NCI-H345 treated with DMSO at 0.1 percent for 48 hours (cell line): ENCODE data around the gene GPR143.

Source experiments
- DNase-seq: peaks from one replicate; lab custom pipeline; 2025; ENCODE audit not compliant: unreplicated experiment; lab: John Stamatoyannopoulos, UW

The GPR143 gene

DNA sequence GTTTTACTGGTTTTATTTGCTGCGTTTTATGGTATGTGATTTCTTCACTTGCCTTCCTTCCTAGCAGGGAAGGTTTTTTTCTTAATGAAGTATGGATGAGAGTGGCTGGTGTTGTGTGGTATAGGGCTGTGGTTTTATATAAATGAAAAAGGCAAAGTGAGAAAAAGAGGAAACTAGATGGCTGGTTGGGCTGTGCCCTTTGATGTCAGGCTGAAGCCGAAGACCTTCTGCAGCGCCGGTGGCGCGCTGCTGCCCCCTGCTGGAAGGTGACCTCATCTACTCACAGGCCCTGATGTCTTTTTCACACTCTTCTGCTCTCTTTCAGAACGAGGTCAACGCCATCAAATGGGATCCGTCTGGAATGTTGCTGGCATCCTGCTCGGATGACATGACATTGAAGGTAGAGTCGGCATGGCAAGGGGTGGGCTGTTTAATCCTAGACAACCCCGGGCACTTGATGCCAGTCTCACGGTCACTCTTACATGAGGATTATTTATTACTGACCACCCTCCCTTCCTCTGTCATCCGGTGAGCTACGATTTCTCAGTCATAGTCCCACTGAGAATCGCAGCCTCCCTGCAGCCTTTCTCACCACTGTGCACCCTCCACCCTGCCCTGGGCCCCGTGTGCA, 56.6 kb downstream of the GPR143 start:
- peak; percentile 14 for DNase-seq

DNA sequence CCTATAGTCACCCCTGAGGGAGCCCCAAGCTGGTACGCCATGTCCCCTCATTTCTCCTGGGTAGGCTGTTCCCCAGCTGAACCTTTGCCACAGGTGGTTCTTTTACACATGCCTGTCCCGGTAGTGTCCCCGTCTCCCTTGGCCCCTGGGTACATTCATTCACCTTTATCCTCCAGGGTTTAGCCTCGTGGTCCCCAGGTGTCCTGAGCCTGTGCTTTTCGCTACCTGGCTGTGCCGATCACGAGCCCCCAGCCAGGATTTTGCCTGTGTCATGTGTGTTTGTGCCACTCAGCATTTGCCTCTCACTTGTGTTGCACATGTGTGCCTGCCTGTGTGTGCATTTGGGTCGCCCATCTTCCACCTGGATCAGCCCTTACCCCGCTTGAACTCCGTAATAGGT, 57.6 kb downstream of the GPR143 start:
- no peak for DNase-seq

GRCh38 chrX:9707306-9708033, 58.2 kb downstream of the GPR143 start:
- DNase-seq, result no peak

DNA sequence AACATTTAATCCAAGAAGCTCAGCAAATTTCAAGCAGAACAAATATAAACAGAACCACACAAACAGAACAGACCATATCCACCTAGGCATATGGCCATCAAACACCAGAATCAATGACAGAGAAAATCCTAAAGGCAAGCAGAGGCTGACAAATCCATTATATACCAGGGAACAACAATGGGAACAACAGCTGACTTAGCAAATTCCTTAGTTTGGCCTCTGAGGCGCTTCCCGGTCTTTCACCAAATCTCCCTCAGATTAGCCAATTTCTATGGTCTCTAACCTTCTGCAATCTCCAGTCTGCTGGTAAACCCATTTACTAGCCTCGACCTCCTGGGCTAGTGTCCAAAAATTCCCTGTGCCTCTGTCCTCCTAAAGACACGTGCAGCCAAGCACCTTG, 59.2 kb downstream of the GPR143 start:
- DNase-seq, result no peak

DNA sequence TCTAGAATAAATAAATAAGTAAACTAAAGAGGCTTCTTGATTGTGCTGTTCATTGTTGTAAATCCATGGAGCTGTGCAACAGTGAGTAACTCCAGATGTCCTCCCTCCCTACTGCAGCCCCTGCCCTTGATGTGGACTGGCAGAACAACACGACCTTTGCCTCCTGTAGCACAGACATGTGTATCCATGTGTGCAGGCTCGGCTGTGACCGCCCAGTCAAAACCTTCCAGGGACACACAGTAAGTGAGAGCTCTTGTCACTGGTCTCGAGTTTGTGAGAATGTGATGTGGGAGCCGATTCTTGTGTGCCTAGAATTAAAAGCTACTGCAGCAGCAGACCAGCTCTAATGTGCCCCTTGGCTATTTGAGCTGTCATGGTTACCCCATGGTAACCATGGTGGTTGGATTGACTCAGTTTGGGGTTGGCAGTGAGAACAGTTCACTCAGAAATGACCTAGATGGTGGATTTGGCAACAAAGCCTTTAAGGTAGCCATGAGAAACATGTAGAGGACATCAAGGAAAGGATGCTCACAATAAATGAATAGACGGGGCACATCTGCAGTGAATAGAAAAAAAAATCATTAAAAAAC, 60.7 kb downstream of the GPR143 start:
- DNase-seq, result no peak

GRCh38 chrX:9703406-9703805, 62.2 kb downstream of the GPR143 start:
- no peak for DNase-seq

GRCh38 chrX:9701790-9702189, 63.9 kb downstream of the GPR143 start:
- DNase-seq, result no peak

DNA sequence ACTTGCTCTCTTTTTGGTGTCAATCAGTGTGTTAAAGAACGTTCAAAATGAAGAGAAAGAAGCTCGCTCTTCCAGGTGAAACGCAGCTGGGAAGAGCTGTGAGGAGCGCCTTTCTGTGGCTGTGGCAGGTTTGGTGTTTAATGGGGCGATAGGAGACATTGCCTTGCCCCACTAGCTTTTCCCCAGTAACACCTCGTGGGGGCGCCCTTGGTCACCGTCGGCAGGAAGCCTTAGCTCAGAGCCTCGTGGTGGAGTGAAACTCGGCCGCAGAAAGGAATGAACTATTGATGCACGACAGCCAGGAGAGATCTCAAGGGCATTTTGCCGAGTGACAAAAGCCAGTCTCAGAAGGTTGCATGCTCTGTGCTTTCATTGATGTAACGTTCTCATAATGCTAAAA, 65.1 kb downstream of the GPR143 start:
- DNase-seq, result no peak

- DNase-seq, result no peak
These were observed 67.1 kb downstream of the GPR143 start for GRCh38 chrX:9698576-9698975.

DNA sequence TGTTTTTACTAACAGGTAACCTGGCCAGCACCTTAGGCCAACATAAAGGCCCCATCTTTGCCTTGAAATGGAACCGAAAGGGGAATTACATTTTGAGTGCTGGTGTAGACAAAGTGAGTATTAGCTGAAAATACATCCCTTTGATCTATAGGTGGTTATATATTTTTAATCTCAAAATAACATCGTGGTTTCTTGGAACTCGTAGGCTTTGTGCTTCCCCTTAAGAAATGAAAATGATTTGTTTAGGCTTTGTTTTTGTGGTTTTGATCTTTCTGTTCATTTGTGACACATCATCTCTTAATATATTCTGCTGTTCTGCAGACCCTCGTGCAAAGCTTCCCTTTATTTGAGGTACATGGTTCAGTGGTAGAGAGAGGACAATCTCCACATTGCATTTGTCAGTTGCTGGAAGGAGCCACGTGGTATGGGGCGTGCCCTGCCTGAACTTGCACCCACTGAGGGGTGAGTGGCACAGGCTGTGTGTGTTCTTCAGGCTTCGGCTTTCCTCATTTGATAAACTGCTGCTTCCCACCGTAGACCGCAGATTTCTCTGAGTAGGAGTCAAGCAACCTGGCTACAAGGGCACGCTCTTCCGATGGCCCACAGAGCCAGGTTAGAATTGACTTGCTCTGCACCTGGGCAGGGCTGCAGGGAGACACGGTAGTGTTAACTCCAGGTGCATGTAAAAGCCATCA, 72.2 kb downstream of the GPR143 start:
- no peak for DNase-seq

DNA sequence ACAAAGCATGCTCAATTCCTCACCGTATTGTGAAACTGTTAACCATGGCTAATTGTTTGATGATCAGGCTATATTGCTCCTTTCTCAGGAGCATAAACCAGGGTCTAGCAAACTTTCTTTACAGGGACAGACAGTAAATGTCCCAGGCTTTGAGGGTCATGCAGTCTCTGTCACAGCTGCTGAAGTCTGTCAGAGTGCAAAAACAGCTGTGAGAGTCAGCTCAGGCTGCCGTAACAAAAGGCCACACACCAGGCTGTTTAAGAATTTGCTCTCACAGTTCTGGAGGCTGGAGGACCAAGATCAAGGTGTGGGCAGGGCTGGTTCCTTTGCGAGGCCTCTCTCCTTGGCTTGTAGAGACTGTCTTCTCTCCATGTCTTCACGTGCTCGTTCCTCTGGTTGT, 75.6 kb downstream of the GPR143 start:
- DNase-seq, result no peak

GRCh38 chrX:9688833-9689232, 76.8 kb downstream of the GPR143 start:
- DNase-seq, result no peak

DNA sequence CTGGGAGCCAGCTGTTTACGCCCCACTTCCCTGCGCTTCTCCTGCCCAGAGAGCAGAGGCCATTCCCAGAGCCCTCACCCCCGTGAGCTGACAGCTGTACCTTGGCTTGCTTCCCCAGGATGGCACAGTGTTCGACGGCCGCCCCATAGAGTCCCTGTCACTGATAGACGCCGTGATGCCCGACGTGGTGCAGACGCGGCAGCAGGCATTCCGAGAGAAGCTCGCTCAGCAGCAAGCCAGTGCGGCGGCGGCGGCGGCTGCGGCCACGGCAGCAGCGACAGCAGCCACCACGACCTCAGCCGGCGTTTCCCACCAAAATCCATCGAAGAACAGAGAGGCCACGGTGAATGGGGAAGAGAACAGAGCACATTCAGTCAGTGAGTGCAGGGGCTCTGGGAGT, 77.7 kb downstream of the GPR143 start:
- DNase-seq, result no peak

DNA sequence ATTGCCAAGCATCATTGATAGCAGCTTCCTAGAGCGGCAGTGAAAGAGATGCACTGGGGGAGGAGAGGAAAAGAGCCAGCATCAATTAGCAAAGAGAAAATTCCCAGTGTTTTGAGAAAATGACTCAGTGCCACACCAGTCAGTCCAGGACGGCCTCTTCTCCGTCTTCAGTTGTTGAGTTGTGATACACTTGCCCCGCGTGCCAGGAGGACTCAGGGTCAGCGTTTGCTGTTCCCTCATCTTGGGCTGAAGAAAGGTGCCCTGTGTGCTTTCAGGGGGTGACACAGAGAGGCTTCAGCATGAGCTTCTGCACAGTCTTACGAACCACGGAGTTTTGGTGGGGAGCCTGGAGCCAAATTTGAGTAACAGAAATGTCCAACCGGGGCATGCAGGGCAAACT, 82.3 kb downstream of the GPR143 start:
- DNase-seq, result no peak

DNA sequence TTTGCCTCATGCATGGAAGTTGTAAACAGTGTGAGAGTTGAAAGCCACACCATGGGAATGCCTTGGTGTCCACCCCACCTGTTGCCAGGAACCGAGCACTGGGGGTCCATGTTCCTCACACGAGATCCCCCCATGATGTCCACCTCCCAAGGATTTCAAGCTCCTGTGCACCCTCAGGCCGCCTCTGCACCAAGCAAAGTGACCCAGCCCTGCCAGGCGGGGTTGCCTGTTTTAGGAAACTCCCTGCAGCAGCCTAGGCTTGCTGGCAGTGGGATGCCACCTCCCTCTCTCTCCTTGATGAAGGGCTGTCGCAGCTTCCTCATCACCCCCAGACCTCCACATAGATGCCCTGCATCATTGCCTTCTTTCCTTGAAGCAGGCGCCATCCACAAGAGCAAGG, 82.8 kb downstream of the GPR143 start:
- DNase-seq, result no peak

- DNase-seq, result no peak
These were observed 83.2 kb downstream of the GPR143 start for GRCh38 chrX:9682456-9682855.

- DNase-seq, result no peak
These were observed 84.2 kb downstream of the GPR143 start for GRCh38 chrX:9681422-9681821.

- DNase-seq, result no peak
These were observed 84.6 kb downstream of the GPR143 start for GRCh38 chrX:9681011-9681410.

- no peak for DNase-seq
These were observed 87.3 kb downstream of the GPR143 start for GRCh38 chrX:9678215-9678965.

DNA sequence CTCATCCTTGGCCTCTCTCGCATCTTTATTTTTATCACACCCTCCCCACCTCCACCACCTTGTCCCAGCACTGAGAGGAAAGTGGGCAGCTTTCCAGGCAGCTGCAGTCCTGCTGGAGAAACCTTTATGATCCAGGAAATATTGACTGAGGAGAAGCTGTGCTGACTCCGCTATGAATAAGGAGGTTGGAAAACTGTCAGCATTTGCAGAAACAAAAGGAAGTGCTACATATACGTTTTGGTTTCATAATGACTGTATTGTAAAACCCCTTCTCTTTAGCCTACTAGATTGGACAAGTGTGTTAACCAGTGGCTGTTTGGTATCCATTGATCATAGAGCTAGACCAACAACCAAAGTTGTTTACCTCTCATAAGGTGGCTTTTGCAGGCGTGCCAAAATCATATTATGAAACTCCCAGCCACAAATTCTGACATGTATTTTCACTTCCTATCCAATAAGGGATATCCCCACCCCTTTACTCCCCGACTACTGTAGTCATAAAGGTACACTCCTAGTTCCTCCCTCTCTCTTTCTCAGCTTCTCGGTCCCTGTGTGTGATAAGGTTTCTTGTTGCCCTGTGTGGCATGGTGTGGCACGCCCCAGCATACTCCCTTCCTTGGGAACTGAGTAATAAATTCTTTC, 88.4 kb downstream of the GPR143 start:
- DNase-seq, result peak; percentile 15

DNA sequence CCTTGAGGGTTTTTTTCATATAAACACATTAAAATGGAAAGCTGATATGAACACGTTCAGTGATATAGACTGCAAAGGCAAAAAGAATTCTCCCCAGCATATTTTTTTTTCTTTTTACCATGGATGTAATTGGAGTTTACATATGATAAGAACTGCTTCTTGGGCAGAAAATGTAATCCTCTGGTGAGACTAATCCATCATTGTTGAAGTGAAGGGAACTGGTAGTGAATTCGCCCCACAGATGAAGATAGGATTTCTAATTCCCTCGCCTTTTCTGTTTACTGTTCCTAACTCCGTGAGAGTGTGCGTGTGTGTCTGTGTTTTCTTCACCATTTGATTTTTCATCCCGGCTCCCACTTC, 88.9 kb downstream of the GPR143 start:
- no peak for DNase-seq
